H7 (cell line): ENCODE measurements around the gene RBL1. TPM values are rescaled to one million over a fixed set of nuclear protein-coding genes. Genes with fewer than 3 reads are reported as not detected.
"Not testable (repeated sequence)": the region's sequence is repeated elsewhere in the genome, so short reads cannot be mapped to it uniquely, and the experiment has no call there.

Experiments used
- DNase-seq: peaks from one replicate; pipeline ENCODE4 v3.0.0; 2012
- H3K27me3 ChIP-seq: 2 replicates; pipeline ENCODE4 v1.6.0; 2011; ENCODE audit warnings: mild to moderate bottlenecking, low read length; ENCODE audit not compliant: control insufficient read depth, insufficient read depth
- H3K36me3 ChIP-seq: replicated peaks from 2 replicates; pipeline ENCODE4 v1.5.1; 2011; ENCODE audit warnings: low read length; ENCODE audit not compliant: control insufficient read depth, insufficient read depth
- H3K4me3 ChIP-seq: 2 replicates; pipeline ENCODE4 v1.5.1; 2011; ENCODE audit warnings: low read depth, mild to moderate bottlenecking, control low read depth, low read length, moderate library complexity; ENCODE audit not compliant: insufficient read depth
- total RNA-seq: library from RNA; depleted of rRNA; stranded (reverse); fragments of >200 nt; shearing (Covaris generic); gene quantifications from 2 replicates; pipeline ENCODE4 v1.2.3, GENCODE V29; 2014

Gene RBL1
- total RNA-seq, 1 experiment from 2014 or later = 20.5 TPM

DNA sequence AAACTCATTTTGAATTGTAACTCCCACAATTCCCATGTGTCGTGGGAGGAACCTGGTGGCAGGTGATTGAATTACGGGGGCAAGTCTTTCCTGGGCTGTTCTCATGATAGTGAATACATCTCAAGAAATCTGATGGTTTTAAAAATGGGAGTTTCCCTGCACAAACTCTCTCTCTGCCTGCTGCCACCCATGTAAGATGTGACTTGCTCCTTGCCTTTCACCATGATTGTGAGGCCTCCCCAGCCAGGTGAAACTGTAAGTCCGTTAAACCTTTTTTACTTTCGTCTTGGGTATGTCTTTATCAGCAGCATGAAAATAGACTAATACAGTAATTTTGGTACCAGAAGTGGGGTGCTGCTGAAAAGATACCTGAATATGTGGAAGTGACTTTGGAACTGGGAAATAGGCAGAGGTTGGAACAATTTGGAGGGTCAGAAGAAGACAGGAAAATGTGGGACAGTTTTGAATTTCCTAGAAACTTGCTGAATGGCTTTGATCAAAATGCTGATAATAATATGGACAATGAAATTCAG is 102.9 kb downstream of the RBL1 start:
- Histone ChIP-seq H3K4me3 (no peak overlapping the region), H3K27me3 (no peaks in the 10 kb centered on the region), H3K36me3 (peaks cover 2% of the 10 kb centered on the region)
- no peak for DNase-seq

DNA sequence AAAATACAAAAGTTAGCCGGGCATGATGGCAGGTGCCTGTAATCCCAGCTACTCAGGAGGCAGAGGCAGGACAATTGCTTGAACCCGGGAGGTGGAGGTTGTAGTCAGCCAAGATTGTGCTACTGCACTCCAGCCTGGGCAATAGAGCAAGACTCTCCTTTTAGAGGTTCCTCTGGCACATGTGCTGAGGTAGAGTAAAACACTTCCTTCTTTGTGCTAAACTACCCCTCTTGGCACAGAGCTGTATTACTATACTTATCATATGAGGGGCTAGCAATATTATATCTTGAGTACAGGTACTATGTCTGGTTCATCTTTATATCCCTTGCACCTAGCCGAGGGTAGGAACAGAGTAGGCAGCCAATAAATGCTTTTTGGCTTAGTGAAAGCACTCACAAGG is 104.1 kb downstream of the RBL1 start:
- no peaks in the 10 kb centered on the region for H3K27me3 ChIP-seq
- DNase-seq = no peak
- H3K4me3 ChIP-seq = no peak overlapping the region
- no peaks in the 10 kb centered on the region; the same call in 1 of the 2 replicates for H3K36me3 ChIP-seq

DNA sequence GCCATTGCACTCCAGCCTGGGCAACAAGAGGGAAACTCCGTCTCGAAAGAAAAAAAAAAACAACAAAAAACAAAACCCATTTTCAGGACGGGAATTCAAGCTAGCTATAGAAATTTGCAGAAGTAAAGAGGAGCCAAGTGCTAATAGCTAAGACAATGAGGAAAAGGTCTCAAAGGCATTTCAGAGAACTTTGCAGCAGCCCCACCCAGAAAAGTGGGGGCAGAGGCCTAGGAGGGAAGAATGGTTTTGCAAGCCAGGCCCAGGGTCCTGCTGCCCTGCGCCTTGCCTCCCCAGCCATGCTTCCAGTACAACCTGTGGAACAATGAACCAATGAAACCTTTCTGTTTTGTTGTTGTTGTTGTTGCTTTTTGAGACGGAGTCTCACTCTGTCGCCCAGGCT is 106.0 kb downstream of the RBL1 start:
- Histone ChIP-seq H3K36me3 (no peaks in the 10 kb centered on the region), H3K27me3 (no peaks in the 10 kb centered on the region), H3K4me3 (no peak overlapping the region)
- DNase-seq = no peak

DNA sequence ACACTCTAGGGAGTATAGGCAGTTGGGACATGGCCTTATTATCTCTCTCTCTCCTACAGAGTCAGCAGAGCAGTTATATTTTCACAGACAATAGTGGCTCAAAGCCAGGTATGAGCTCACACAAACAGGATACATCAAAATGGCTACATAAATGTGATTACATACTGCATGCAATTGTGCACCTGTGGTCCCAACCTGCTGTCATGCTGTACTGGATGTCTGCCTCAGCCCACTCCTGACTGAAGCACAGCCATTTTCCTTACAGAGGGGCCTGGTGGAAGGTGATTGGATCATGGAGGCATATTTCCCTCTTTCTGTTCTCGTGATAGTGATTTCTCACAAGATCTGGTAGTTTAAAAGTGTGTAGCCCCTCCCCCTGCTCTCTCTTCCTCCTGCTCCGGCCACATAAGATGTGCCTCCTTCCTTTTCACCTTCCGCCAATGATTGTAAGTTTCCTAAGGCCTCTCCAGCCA is 107.3 kb downstream of the RBL1 start:
- H3K4me3 ChIP-seq = no peak overlapping the region
- H3K36me3 ChIP-seq = no peaks in the 10 kb centered on the region
- no peaks in the 10 kb centered on the region for H3K27me3 ChIP-seq
- DNase-seq = no peak

- Histone ChIP-seq H3K27me3 (no peaks in the 10 kb centered on the region), H3K4me3 (no peak overlapping the region), H3K36me3 (no peaks in the 10 kb centered on the region)
- DNase-seq = no peak
These were observed 111.5 kb downstream of the RBL1 start for GRCh38 chr20:36984257-36984638.

- H3K36me3 ChIP-seq = no peaks in the 10 kb centered on the region
- H3K4me3 ChIP-seq = no peak overlapping the region
- no peaks in the 10 kb centered on the region for H3K27me3 ChIP-seq
- no peak for DNase-seq
These were observed 120.5 kb downstream of the RBL1 start for GRCh38 chr20:36975099-36975818.

- no peak for DNase-seq
- no peaks in the 10 kb centered on the region for H3K27me3 ChIP-seq
- H3K4me3 ChIP-seq = no peak overlapping the region
- no peaks in the 10 kb centered on the region for H3K36me3 ChIP-seq
These were observed 121.1 kb downstream of the RBL1 start for GRCh38 chr20:36974660-36975059.

DNA sequence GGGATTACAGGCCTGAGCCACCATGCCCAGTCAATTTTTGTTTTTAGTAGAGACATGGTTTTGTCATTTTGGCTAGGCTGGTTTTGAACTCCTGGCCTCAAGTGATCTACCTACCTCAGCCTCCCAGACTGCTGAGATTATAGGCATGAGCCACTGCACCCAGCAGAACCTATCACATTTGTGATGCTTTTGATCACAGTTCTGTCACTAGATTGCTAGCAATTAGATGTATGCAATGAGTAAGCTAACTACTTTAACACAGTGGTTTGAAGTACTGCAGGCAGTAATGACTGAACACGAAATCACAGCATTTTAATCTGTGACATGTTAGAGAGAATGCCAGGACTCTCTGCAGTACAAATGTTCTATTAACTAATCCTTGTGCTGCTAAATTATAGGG is 124.7 kb downstream of the RBL1 start:
- no peak for DNase-seq
- no peak overlapping the region for H3K4me3 ChIP-seq
- H3K36me3 ChIP-seq = no peaks in the 10 kb centered on the region
- no peaks in the 10 kb centered on the region for H3K27me3 ChIP-seq

GRCh38 chr20:36969478-36970186 is 126.2 kb downstream of the RBL1 start:
- Histone ChIP-seq H3K27me3 (no peaks in the 10 kb centered on the region), H3K4me3 (no peak overlapping the region), H3K36me3 (no peaks in the 10 kb centered on the region)
- no peak for DNase-seq

GRCh38 chr20:36969051-36969450 is 126.7 kb downstream of the RBL1 start:
- Histone ChIP-seq H3K36me3 (no peaks in the 10 kb centered on the region), H3K27me3 (no peaks in the 10 kb centered on the region), H3K4me3 (no peak overlapping the region)
- no peak for DNase-seq

GRCh38 chr20:36967636-36968035 is 128.2 kb downstream of the RBL1 start:
- Histone ChIP-seq H3K4me3 (no peak overlapping the region), H3K36me3 (no peaks in the 10 kb centered on the region), H3K27me3 (no peaks in the 10 kb centered on the region)
- DNase-seq = no peak

GRCh38 chr20:36966965-36967364 is 128.8 kb downstream of the RBL1 start:
- H3K4me3 ChIP-seq, H3K27me3 ChIP-seq, DNase-seq, H3K36me3 ChIP-seq: not testable (repeated sequence)

DNA sequence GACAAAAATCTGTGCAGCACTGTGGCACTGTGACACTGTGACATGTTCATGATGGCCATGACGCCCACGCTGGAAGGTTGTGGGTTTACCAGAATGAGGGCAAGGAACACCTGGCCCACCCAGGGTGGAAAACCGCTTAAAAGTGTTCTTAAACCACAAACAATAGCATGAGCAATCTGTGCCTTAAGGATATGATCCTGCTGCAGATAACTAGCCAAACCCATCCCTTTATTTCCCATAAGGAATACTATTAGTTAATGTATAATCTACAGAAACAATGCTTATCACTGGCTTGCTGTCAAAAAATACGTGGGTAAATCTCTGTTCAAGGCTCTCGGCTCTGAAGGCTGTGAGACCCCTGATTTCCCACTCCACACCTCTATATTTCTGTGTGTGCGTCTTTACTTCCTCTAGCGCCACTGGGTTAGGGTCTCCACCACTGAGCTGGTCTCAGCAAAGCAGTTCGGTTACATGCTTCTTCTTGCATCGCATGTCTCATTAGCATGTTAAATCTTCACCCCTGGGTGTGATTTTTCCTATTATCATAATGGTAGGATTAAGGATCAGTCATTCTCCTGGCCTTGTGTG is 133.3 kb downstream of the RBL1 start:
- not testable (repeated sequence) for H3K27me3 ChIP-seq, H3K36me3 ChIP-seq, DNase-seq, H3K4me3 ChIP-seq

DNA sequence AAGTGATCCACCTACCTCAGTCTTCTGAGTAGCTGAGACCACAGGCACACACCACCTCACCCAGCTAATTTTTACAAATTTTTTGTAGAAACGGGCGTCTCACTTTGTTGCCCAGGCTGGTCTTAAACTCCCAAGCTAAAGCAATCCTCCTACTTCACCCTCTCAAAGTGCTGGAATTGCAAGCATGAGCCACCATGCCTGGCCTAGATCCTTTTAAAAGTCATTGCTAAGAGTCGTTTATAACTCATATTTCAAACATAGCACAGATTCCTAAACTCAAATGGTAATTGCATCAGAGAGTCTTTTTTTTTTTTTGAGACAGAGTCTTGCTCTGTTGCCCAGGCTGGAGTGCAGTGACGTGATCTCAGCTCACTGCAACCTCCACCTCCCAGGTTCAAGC is 136.6 kb downstream of the RBL1 start:
- no peak overlapping the region for H3K4me3 ChIP-seq
- DNase-seq = no peak
- no peaks in the 10 kb centered on the region for H3K27me3 ChIP-seq
- H3K36me3 ChIP-seq = no peaks in the 10 kb centered on the region
